Smooth muscle cell (in vitro differentiated cells): ENCODE results near the gene CACNB2. TPM values are rescaled to one million over a fixed set of nuclear protein-coding genes. Genes with fewer than 3 reads are reported as not detected.

Experiments
- DNase-seq: peaks from one replicate; lab custom pipeline; 2025; ENCODE audit not compliant: unreplicated experiment; lab: John Stamatoyannopoulos, UW
- H2AFZ ChIP-seq: fragments of 200-600 bp; sonication (generic); 2 replicates; pipeline ENCODE4 v1.6.0; 2016; ENCODE audit warnings: antibody characterized with exemption, low read depth, mild to moderate bottlenecking
- H3F3A ChIP-seq: fragments of 200-600 bp; sonication (generic); 2 replicates; pipeline ENCODE4 v1.6.0; 2017; ENCODE audit warnings: antibody characterized with exemption, low read depth
- H3K27ac ChIP-seq: fragments of 200-600 bp; sonication (generic); 2 replicates; pipeline ENCODE4 v1.5.1; 2016; ENCODE audit warnings: low read depth, mild to moderate bottlenecking
- H3K27me3 ChIP-seq: fragments of 200-600 bp; sonication (generic); 2 replicates; pipeline ENCODE4 v1.6.1; 2016; ENCODE audit warnings: low read depth, mild to moderate bottlenecking
- H3K36me3 ChIP-seq: fragments of 200-600 bp; sonication (generic); 2 replicates; pipeline ENCODE4 v1.5.1; 2016; ENCODE audit warnings: low read depth
- H3K4me1 ChIP-seq: fragments of 200-600 bp; sonication (generic); 2 replicates; pipeline ENCODE4 v1.5.1; 2016; ENCODE audit warnings: low read depth
- H3K4me2 ChIP-seq: fragments of 200-600 bp; sonication (generic); 2 replicates; pipeline ENCODE4 v1.6.0; 2016; ENCODE audit warnings: mild to moderate bottlenecking
- H3K4me3 ChIP-seq: fragments of 200-600 bp; sonication (generic); 2 replicates; pipeline ENCODE4 v1.5.1; 2016; ENCODE audit warnings: mild to moderate bottlenecking
- H3K79me2 ChIP-seq: fragments of 200-600 bp; sonication (generic); 2 replicates; pipeline ENCODE4 v1.6.0; 2016; ENCODE audit warnings: low read depth, mild to moderate bottlenecking
- H3K9ac ChIP-seq: fragments of 200-600 bp; sonication (generic); 2 replicates; pipeline ENCODE4 v1.6.0; 2016; ENCODE audit warnings: low read depth
- H3K9me3 ChIP-seq: fragments of 200-600 bp; sonication (generic); replicated peaks from 2 replicates; pipeline ENCODE4 v1.5.1; 2016; ENCODE audit warnings: low read depth
- H4K20me1 ChIP-seq: fragments of 200-600 bp; sonication (generic); 2 replicates; pipeline ENCODE4 v1.6.0; 2016; ENCODE audit warnings: low read depth
- CTCF ChIP-seq: fragments of 200-600 bp; sonication (generic); IDR thresholded peaks from 2 replicates; pipeline ENCODE4 v1.5.1; 2017; ENCODE audit warnings: borderline replicate concordance, mild to moderate bottlenecking, antibody characterized with exemption; ENCODE audit not compliant: insufficient read depth, poor library complexity, severe bottlenecking
- WGBS: methylation state at CpG from one replicate; pipeline ENCODE4 v1.1.7; 2016; ENCODE audit warnings: low lambda C conversion rate; 5-methylcytosine and 5-hydroxymethylcytosine counted together
- polyA plus RNA-seq: library from polyadenylated mRNA; unstranded; fragments of >200 nt; fragmentation: Nextera tagmentation; extraction: Ambion mirVana; gene quantifications from 2 replicates; pipeline ENCODE4 v1.2.1, GENCODE V29; 2016
- total RNA-seq: library from RNA; depleted of rRNA; stranded (reverse); fragments of >200 nt; gene quantifications from 2 replicates; pipeline ENCODE4 v1.2.3, GENCODE V29; 2014

Gene CACNB2
- total and polyA plus RNA-seq, 2 experiments from 2014 or later, result 0.04 to 1.1 TPM

- no peaks in the 10 kb centered on the region for H3K27me3 ChIP-seq
- 94% methylated on average over 7 of the region's 7 CpGs for WGBS
- TF ChIP-seq CTCF, result no peak
- no peaks in the 10 kb centered on the region for H3F3A ChIP-seq
- no peak for DNase-seq
- H3K79me2 ChIP-seq, result no peaks in the 10 kb centered on the region
- H3K36me3 ChIP-seq, result no peaks in the 10 kb centered on the region
- no peaks in the 10 kb centered on the region for H4K20me1 ChIP-seq
- no peaks in the 10 kb centered on the region for H3K4me1 ChIP-seq
- no peak overlapping the region for H2AFZ ChIP-seq
- H3K4me3 ChIP-seq, result no peak overlapping the region
- no peak overlapping the region for H3K27ac ChIP-seq
- H3K9me3 ChIP-seq, result no peaks in the 10 kb centered on the region
- H3K9ac ChIP-seq, result no peak overlapping the region
- H3K4me2 ChIP-seq, result no peak overlapping the region
Observed at GRCh38 chr10:18532881-18533535, 392.8 kb downstream of the CACNB2 start.

- H3K4me1 ChIP-seq, result no peaks in the 10 kb centered on the region
- 97% methylated on average over 5 of the region's 5 CpGs for WGBS
- no peak overlapping the region for H3K4me2 ChIP-seq
- H3K27ac ChIP-seq, result no peak overlapping the region
- H3K9me3 ChIP-seq, result no peaks in the 10 kb centered on the region
- H3K4me3 ChIP-seq, result no peak overlapping the region
- TF ChIP-seq CTCF, result no peak
- no peaks in the 10 kb centered on the region for H3F3A ChIP-seq
- no peak for DNase-seq
- no peak overlapping the region for H2AFZ ChIP-seq
- no peaks in the 10 kb centered on the region for H4K20me1 ChIP-seq
- no peaks in the 10 kb centered on the region for H3K79me2 ChIP-seq
- no peaks in the 10 kb centered on the region for H3K27me3 ChIP-seq
- no peaks in the 10 kb centered on the region for H3K36me3 ChIP-seq
- no peak overlapping the region for H3K9ac ChIP-seq
Observed at GRCh38 chr10:18533896-18534295, 393.7 kb downstream of the CACNB2 start.

GRCh38 chr10:18539335-18539734, 399.1 kb downstream of the CACNB2 start:
- H2AFZ ChIP-seq, result no peak overlapping the region
- H3K79me2 ChIP-seq, result no peaks in the 10 kb centered on the region
- H4K20me1 ChIP-seq, result no peaks in the 10 kb centered on the region
- H3K36me3 ChIP-seq, result peaks cover 5% of the 10 kb centered on the region
- H3K4me2 ChIP-seq, result no peak overlapping the region
- no peaks in the 10 kb centered on the region for H3F3A ChIP-seq
- no peaks in the 10 kb centered on the region for H3K4me1 ChIP-seq
- H3K9me3 ChIP-seq, result no peaks in the 10 kb centered on the region
- TF ChIP-seq CTCF, result no peak
- H3K4me3 ChIP-seq, result no peak overlapping the region
- no peak overlapping the region for H3K27ac ChIP-seq
- no peaks in the 10 kb centered on the region for H3K27me3 ChIP-seq
- no peak for DNase-seq
- WGBS, result 95% methylated on average over 22 of the region's 22 CpGs
- no peak overlapping the region for H3K9ac ChIP-seq

GRCh38 chr10:18540195-18540594, 400.0 kb downstream of the CACNB2 start:
- no peak overlapping the region for H3K27ac ChIP-seq
- no peaks in the 10 kb centered on the region for H3K9me3 ChIP-seq
- no peak for DNase-seq
- no peaks in the 10 kb centered on the region for H4K20me1 ChIP-seq
- H3K9ac ChIP-seq, result no peak overlapping the region
- no peaks in the 10 kb centered on the region for H3K27me3 ChIP-seq
- H3K36me3 ChIP-seq, result peaks cover 5% of the 10 kb centered on the region
- H3F3A ChIP-seq, result no peaks in the 10 kb centered on the region
- H3K79me2 ChIP-seq, result no peaks in the 10 kb centered on the region
- H3K4me3 ChIP-seq, result no peak overlapping the region
- H3K4me2 ChIP-seq, result no peak overlapping the region
- no peaks in the 10 kb centered on the region for H3K4me1 ChIP-seq
- H2AFZ ChIP-seq, result no peak overlapping the region
- TF ChIP-seq CTCF, result no peak
